Measurements from ENCODE around the gene MBD3L1. TPM values are rescaled to one million over a fixed set of nuclear protein-coding genes. Genes with fewer than 3 reads are reported as not detected.
A peak's percentile ranks its signal among the peaks of the same experiment; 100 is the strongest.

MBD3L1 gene
- total RNA-seq, 1 experiment from 2014 or later: not detected

- H3K36me3 ChIP-seq (ENCODE audit: low read depth): peaks cover 16% of the 10 kb centered on the region
- no peaks in the 10 kb centered on the region for H3K9me3 ChIP-seq (ENCODE audit: insufficient read depth, low read depth)
- no peak overlapping the region for H3K4me3 ChIP-seq
- no peaks in the 10 kb centered on the region for H3K27me3 ChIP-seq (ENCODE audit: insufficient read depth, low read depth)
- no peak overlapping the region for H2AFZ ChIP-seq
- TF ChIP-seq EZH2 (IDR thresholded peaks at IDR 0.05; ENCODE audit: low read depth) (no peak), CTCF (conservative IDR thresholded peaks at IDR 0.05) (no peak)
- no peaks in the 10 kb centered on the region for H3K9me2 ChIP-seq (ENCODE audit: insufficient read depth)
- POLR2A ChIA-PET (ENCODE audit: unreplicated experiment): no interaction called here
- no peaks in the 10 kb centered on the region for H4K20me1 ChIP-seq (ENCODE audit: insufficient read depth)
- no peak overlapping the region for H3K4me2 ChIP-seq
- intact Hi-C loops (cut with micrococcal nuclease; ENCODE audit: unreplicated experiment): no loop called here
- CTCF ChIA-PET: no interaction called here
- peaks cover 7% of the 10 kb centered on the region; the same call in 1 of the 2 replicates for H3K79me2 ChIP-seq (ENCODE audit: low read depth)
- 0 out of 2 replicates have a peak, but pooled peaks cover 5% of the 10 kb centered on the region for H3F3A ChIP-seq (ENCODE audit: insufficient read depth, low read depth)
- DNase-seq: no peak
- peaks cover 9% of the 10 kb centered on the region for H3K4me1 ChIP-seq (replicated peaks; ENCODE audit: insufficient read depth)
- no peak overlapping the region for H3K27ac ChIP-seq
- BruUV-seq (replicated peaks): no TSS peak
These were observed 4.9 kb upstream of the MBD3L1 start for GRCh38 chr19:8827277-8827676.

GRCh38 chr19:8831373-8831772, 804 bp upstream of the MBD3L1 start:
- peaks cover 12% of the 10 kb centered on the region; the same call in 1 of the 2 replicates for H3F3A ChIP-seq (ENCODE audit: insufficient read depth, low read depth)
- DNase-seq: no peak
- H2AFZ ChIP-seq: peak overlapping the region; percentile 96
- H3K9me3 ChIP-seq (ENCODE audit: insufficient read depth, low read depth): no peaks in the 10 kb centered on the region
- peak overlapping the region; percentile 84 for H3K4me2 ChIP-seq
- no peaks in the 10 kb centered on the region for H4K20me1 ChIP-seq (ENCODE audit: insufficient read depth)
- no peaks in the 10 kb centered on the region for H3K27me3 ChIP-seq (ENCODE audit: insufficient read depth, low read depth)
- H3K4me1 ChIP-seq (replicated peaks; ENCODE audit: insufficient read depth): peaks cover 13% of the 10 kb centered on the region
- peak overlapping the region; percentile 87 for H3K4me3 ChIP-seq
- TSS peak; percentile 50 for BruUV-seq (replicated peaks)
- ChIA-PET CTCF (no interaction called here), POLR2A (ENCODE audit: unreplicated experiment) (interaction anchor here (0.6 kb wide), 1 partner anchor 200 kb away, joined by 6 read pairs; no protein-coding TSS in a partner anchor)
- no peak for TF ChIP-seq EZH2 (IDR thresholded peaks at IDR 0.05; ENCODE audit: low read depth)
- TF ChIP-seq CTCF (conservative IDR thresholded peaks at IDR 0.05): no peak
- peaks cover 7% of the 10 kb centered on the region; the same call in 1 of the 2 replicates for H3K79me2 ChIP-seq (ENCODE audit: low read depth)
- intact Hi-C loops (cut with micrococcal nuclease; ENCODE audit: unreplicated experiment): loop anchor here (5.0 to 10.0 kb wide), 2 partner anchors 183 to 246 kb away; partner anchors contain the start of gene MUC16
- H3K27ac ChIP-seq: peak overlapping the region; percentile 91
- no peaks in the 10 kb centered on the region for H3K9me2 ChIP-seq (ENCODE audit: insufficient read depth)
- peaks cover 11% of the 10 kb centered on the region; the same call in 1 of the 2 replicates for H3K36me3 ChIP-seq (ENCODE audit: low read depth)

GRCh38 chr19:8831832-8832131, 395 bp upstream of the MBD3L1 start:
- peak overlapping the region; percentile 91 for H3K27ac ChIP-seq
- H3K4me1 ChIP-seq (replicated peaks; ENCODE audit: insufficient read depth): peaks cover 13% of the 10 kb centered on the region
- peaks cover 11% of the 10 kb centered on the region; the same call in 1 of the 2 replicates for H3K36me3 ChIP-seq (ENCODE audit: low read depth)
- POLR2A ChIA-PET (ENCODE audit: unreplicated experiment): no interaction called here
- H3K79me2 ChIP-seq (ENCODE audit: low read depth): peaks cover 7% of the 10 kb centered on the region; the same call in 1 of the 2 replicates
- no peaks in the 10 kb centered on the region for H3K27me3 ChIP-seq (ENCODE audit: insufficient read depth, low read depth)
- H2AFZ ChIP-seq: peak overlapping the region; percentile 96
- no peak for DNase-seq
- peaks cover 12% of the 10 kb centered on the region; the same call in 1 of the 2 replicates for H3F3A ChIP-seq (ENCODE audit: insufficient read depth, low read depth)
- no TSS peak for BruUV-seq (replicated peaks)
- peak overlapping the region; percentile 87 for H3K4me3 ChIP-seq
- H4K20me1 ChIP-seq (ENCODE audit: insufficient read depth): no peaks in the 10 kb centered on the region
- intact Hi-C loops (cut with micrococcal nuclease; ENCODE audit: unreplicated experiment): loop anchor here (5.0 to 10.0 kb wide), 2 partner anchors 183 to 246 kb away; partner anchors contain the start of gene MUC16
- peak overlapping the region; percentile 84 for H3K4me2 ChIP-seq
- TF ChIP-seq CTCF (conservative IDR thresholded peaks at IDR 0.05) (no peak), EZH2 (IDR thresholded peaks at IDR 0.05; ENCODE audit: low read depth) (no peak)
- CTCF ChIA-PET: no interaction called here
- no peaks in the 10 kb centered on the region for H3K9me2 ChIP-seq (ENCODE audit: insufficient read depth)
- H3K9me3 ChIP-seq (ENCODE audit: insufficient read depth, low read depth): no peaks in the 10 kb centered on the region

All from PC-9 (cell line).